Nephron (organoid): ENCODE measurements around the gene CTIF.
A peak's percentile ranks its signal among the peaks of the same experiment; 100 is the strongest.

Experiments used
- H3K27ac Mint-ChIP-seq, 3 experiments: 2 replicates each; pipeline ENCODE4 v1.8.0; 2020; ENCODE audit warnings: mixed read lengths in 3 of 3, mild to moderate bottlenecking in 2 of 3, moderate library complexity in 1 of 3
- H3K27me3 Mint-ChIP-seq: 2 replicates; pipeline ENCODE4 v1.8.0; 2021; ENCODE audit warnings: low read depth, mild to moderate bottlenecking, moderate library complexity, mixed read lengths
- H3K36me3 Mint-ChIP-seq: 2 replicates; pipeline ENCODE4 v1.8.0; 2020; ENCODE audit warnings: low read depth, mixed read lengths
- H3K4me1 Mint-ChIP-seq: 2 replicates; pipeline ENCODE4 v1.8.0; 2020; ENCODE audit warnings: mixed read lengths
- H3K4me3 Mint-ChIP-seq, 3 experiments: 2 replicates each; pipeline ENCODE4 v1.8.0; 2020; ENCODE audit warnings: mild to moderate bottlenecking in 3 of 3, mixed read lengths in 3 of 3, moderate library complexity in 2 of 3
- H3K9me3 Mint-ChIP-seq: 2 replicates; pipeline ENCODE4 v1.8.0; 2020; ENCODE audit warnings: mixed read lengths
- CTCF ChIP-seq, 3 experiments: fragments of 200-600 bp; sonication (generic); IDR thresholded peaks; one replicate each; pipeline ENCODE4 v1.5.0; 2021; ENCODE audit warnings: antibody characterized with exemption in 3 of 3; ENCODE audit not compliant: unreplicated experiment in 3 of 3

Gene CTIF

GRCh38 chr18:48542513-48543181, 3.8 kb downstream of the CTIF start:
- no peak for TF ChIP-seq CTCF (IDR thresholded peaks at IDR 0.05; ENCODE audit: unreplicated experiment in 3 of 3)
- peak overlapping the region; percentile 44 to 97 (median 95) for H3K4me3 Mint-ChIP-seq
- no peaks in the 10 kb centered on the region for H3K36me3 Mint-ChIP-seq
- no peaks in the 10 kb centered on the region for H3K9me3 Mint-ChIP-seq
- H3K27ac Mint-ChIP-seq: peak overlapping the region in 2 of 3 experiments; percentile 50 to 64
- H3K27me3 Mint-ChIP-seq: peaks cover 14% of the 10 kb centered on the region
- H3K4me1 Mint-ChIP-seq: peaks cover 68% of the 10 kb centered on the region

- peaks cover 73% of the 10 kb centered on the region for H3K4me1 Mint-ChIP-seq
- H3K36me3 Mint-ChIP-seq: no peaks in the 10 kb centered on the region
- peaks cover 14% of the 10 kb centered on the region for H3K27me3 Mint-ChIP-seq
- no peak for TF ChIP-seq CTCF (IDR thresholded peaks at IDR 0.05; ENCODE audit: unreplicated experiment in 3 of 3)
- H3K9me3 Mint-ChIP-seq: no peaks in the 10 kb centered on the region
- H3K27ac Mint-ChIP-seq: no peak overlapping the region
- H3K4me3 Mint-ChIP-seq: peak overlapping the region; percentile 6 to 57 (median 7)
Measured at GRCh38 chr18:48543228-48543627, 4.4 kb downstream of the CTIF start.

- Mint-ChIP-seq H3K27ac (peak overlapping the region; percentile 88 to 96 (median 93)), H3K4me1 (peaks cover 77% of the 10 kb centered on the region), H3K4me3 (peak overlapping the region in 2 of 3 experiments; percentile 2 to 64), H3K36me3 (no peaks in the 10 kb centered on the region), H3K27me3 (peaks cover 9% of the 10 kb centered on the region), H3K9me3 (no peaks in the 10 kb centered on the region)
- no peak for TF ChIP-seq CTCF (IDR thresholded peaks at IDR 0.05; ENCODE audit: unreplicated experiment in 3 of 3)
Measured at GRCh38 chr18:48544116-48544515, 5.3 kb downstream of the CTIF start.

- H3K27me3 Mint-ChIP-seq: peaks cover 9% of the 10 kb centered on the region
- H3K4me3 Mint-ChIP-seq: peak overlapping the region; percentile 31 to 46 (median 46)
- peak overlapping the region; percentile 88 to 96 (median 93) for H3K27ac Mint-ChIP-seq
- no peaks in the 10 kb centered on the region for H3K36me3 Mint-ChIP-seq
- no peak for TF ChIP-seq CTCF (IDR thresholded peaks at IDR 0.05; ENCODE audit: unreplicated experiment in 3 of 3)
- H3K4me1 Mint-ChIP-seq: peaks cover 80% of the 10 kb centered on the region
- H3K9me3 Mint-ChIP-seq: no peaks in the 10 kb centered on the region
Measured at GRCh38 chr18:48544661-48545415, 6.0 kb downstream of the CTIF start.

- Mint-ChIP-seq H3K9me3 (no peaks in the 10 kb centered on the region), H3K27ac (peak overlapping the region; percentile 93 to 96 (median 95)), H3K27me3 (peaks cover 9% of the 10 kb centered on the region), H3K4me3 (peak overlapping the region; percentile 16 to 69 (median 29)), H3K4me1 (peaks cover 85% of the 10 kb centered on the region), H3K36me3 (peaks cover under 1% of the 10 kb centered on the region)
- TF ChIP-seq CTCF (IDR thresholded peaks at IDR 0.05; ENCODE audit: unreplicated experiment in 3 of 3): no peak
Measured at GRCh38 chr18:48545757-48546321, 7.0 kb downstream of the CTIF start.
